Activated CD4-positive, alpha-beta T cell treated with anti-CD3 and anti-CD28 coated beads, Interleukin-2, amount 10 ng/mL, durations not matched to agents 24 days and 14 days (primary cell): ENCODE results near the gene SMARCD3. TPM values are rescaled to one million over a fixed set of nuclear protein-coding genes. Genes with fewer than 3 reads are reported as not detected.

Experiments
- DNase-seq: peaks from one replicate; pipeline ENCODE4 v3.0.0; 2022
- H3K27ac Mint-ChIP-seq: one replicate; pipeline ENCODE4 v1.8.0; 2022; ENCODE audit warnings: mild to moderate bottlenecking, mixed read lengths
- H3K27me3 Mint-ChIP-seq: one replicate; pipeline ENCODE4 v1.8.0; 2022; ENCODE audit warnings: mixed read lengths
- H3K36me3 Mint-ChIP-seq: one replicate; pipeline ENCODE4 v1.8.0; 2022; ENCODE audit warnings: low read depth, mild to moderate bottlenecking, mixed read lengths
- H3K4me1 Mint-ChIP-seq: one replicate; pipeline ENCODE4 v1.8.0; 2021; ENCODE audit warnings: mixed read lengths
- H3K4me3 Mint-ChIP-seq: one replicate; pipeline ENCODE4 v1.8.0; 2022; ENCODE audit warnings: mild to moderate bottlenecking, moderate library complexity, mixed read lengths
- H3K9me3 Mint-ChIP-seq: one replicate; pipeline ENCODE4 v1.8.0; 2021; ENCODE audit warnings: mixed read lengths
- intact Hi-C: fragments of 100-400 bp; cut with micrococcal nuclease; formaldehyde crosslinking; loops from one replicate; pipeline ENCODE4 v1.15.1; 2023
- total RNA-seq: library from RNA; stranded (reverse); gene quantifications from 2 replicates; pipeline ENCODE4 v1.2.3, GENCODE V29; 2022

Gene SMARCD3
- 2.2 and 2.9 TPM in 2 replicates for total RNA-seq

- H3K9me3 Mint-ChIP-seq, result no peaks in the 10 kb centered on the region
- H3K27ac Mint-ChIP-seq, result no peak within 1 kb of the TSS
- H3K27me3 Mint-ChIP-seq, result peaks cover 62% of the 10 kb centered on the region
- peak; percentile 70 for DNase-seq
- intact Hi-C loops, result loop anchor here (2.0 to 10.0 kb wide), 3 partner anchors 28 to 196 kb away; partner anchors contain the start of gene CRYGN
- H3K36me3 Mint-ChIP-seq, result no peaks in the 10 kb centered on the region
- peaks cover 31% of the 10 kb centered on the region for H3K4me1 Mint-ChIP-seq
- H3K4me3 Mint-ChIP-seq, result peak within 1 kb of the TSS; percentile 80
Measured at GRCh38 chr7:151248346-151249033, at the start of gene SMARCD3. TSS of gene SMARCD3 (minus strand) at chr7:151248694. CDS start at chr7:151248562, 132 bp downstream.

GRCh38 chr7:151296202-151296992 lies 47.9 kb upstream of the SMARCD3 start:
- Mint-ChIP-seq H3K9me3 (peaks cover 4% of the 10 kb centered on the region), H3K4me1 (no peaks in the 10 kb centered on the region), H3K27me3 (peaks cover 30% of the 10 kb centered on the region), H3K36me3 (no peaks in the 10 kb centered on the region), H3K4me3 (no peak overlapping the region), H3K27ac (no peak overlapping the region)
- intact Hi-C loops, result no loop called here
- DNase-seq, result no peak

- Mint-ChIP-seq H3K27me3 (peaks cover 19% of the 10 kb centered on the region), H3K4me1 (no peaks in the 10 kb centered on the region), H3K9me3 (peaks cover 1% of the 10 kb centered on the region), H3K36me3 (no peaks in the 10 kb centered on the region), H3K4me3 (no peak overlapping the region), H3K27ac (no peak overlapping the region)
- intact Hi-C loops, result no loop called here
- no peak for DNase-seq
Measured at GRCh38 chr7:151292850-151293249, 44.4 kb upstream of the SMARCD3 start.

DNA sequence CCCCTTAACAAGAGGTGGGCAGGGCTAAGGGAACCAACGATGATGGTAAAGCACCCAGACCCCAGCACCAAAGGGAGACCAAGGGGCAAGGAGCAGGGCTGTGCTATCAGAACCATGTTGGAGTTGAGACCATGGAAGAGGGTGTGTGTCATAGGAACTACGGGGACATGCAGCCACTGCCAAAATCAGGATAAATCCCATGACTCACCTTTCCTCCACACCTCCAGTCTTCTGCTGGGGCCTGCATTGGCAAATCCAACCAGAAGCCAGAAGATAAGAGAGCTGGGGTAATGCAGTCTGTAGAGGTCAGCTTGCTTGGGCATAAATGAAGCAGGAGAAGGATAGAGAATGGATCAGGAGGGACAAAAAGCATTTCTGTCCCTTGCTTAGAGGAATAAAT lies 42.7 kb upstream of the SMARCD3 start:
- intact Hi-C loops, result no loop called here
- peaks cover 2% of the 10 kb centered on the region for H3K4me1 Mint-ChIP-seq
- H3K9me3 Mint-ChIP-seq, result no peaks in the 10 kb centered on the region
- peaks cover 19% of the 10 kb centered on the region for H3K27me3 Mint-ChIP-seq
- DNase-seq, result no peak
- H3K36me3 Mint-ChIP-seq, result no peaks in the 10 kb centered on the region
- no peak overlapping the region for H3K27ac Mint-ChIP-seq
- H3K4me3 Mint-ChIP-seq, result no peak overlapping the region

DNA sequence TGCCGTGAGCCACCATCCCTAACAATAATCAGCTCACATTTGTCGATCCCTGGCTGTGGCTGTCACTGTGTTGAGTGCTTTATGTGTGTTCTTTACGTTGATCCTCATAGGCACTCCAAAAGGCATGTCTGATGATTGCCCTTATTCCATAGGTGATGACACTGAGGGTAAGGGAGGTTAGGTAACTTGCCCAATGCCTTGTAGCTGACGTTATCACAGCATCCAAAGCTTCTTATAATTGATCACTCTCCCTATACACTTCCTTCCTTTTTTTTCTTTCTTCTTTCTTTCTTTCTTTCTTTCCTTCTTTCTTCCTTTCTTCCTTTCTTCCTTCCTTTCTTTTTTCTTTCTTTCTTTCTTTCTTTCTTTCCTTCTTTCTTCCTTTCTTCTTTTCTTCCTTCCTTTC lies 41.9 kb upstream of the SMARCD3 start:
- intact Hi-C loops, result no loop called here
- H3K27ac Mint-ChIP-seq, result no peak overlapping the region
- H3K4me3 Mint-ChIP-seq, result no peak overlapping the region

GRCh38 chr7:151289891-151290290 lies 41.4 kb upstream of the SMARCD3 start:
- Mint-ChIP-seq H3K4me1 (peaks cover 5% of the 10 kb centered on the region), H3K27me3 (peaks cover 21% of the 10 kb centered on the region), H3K4me3 (no peak overlapping the region), H3K27ac (no peak overlapping the region), H3K36me3 (no peaks in the 10 kb centered on the region), H3K9me3 (no peaks in the 10 kb centered on the region)
- intact Hi-C loops, result no loop called here
- no peak for DNase-seq

More for the DNA sequence above, 41.9 kb upstream of the SMARCD3 start:
- Mint-ChIP-seq H3K27me3 (peaks cover 22% of the 10 kb centered on the region), H3K9me3 (no peaks in the 10 kb centered on the region), H3K36me3 (no peaks in the 10 kb centered on the region), H3K4me1 (peaks cover 5% of the 10 kb centered on the region)
- no peak for DNase-seq

- Mint-ChIP-seq H3K27ac (no peak overlapping the region), H3K4me3 (no peak overlapping the region), H3K36me3 (no peaks in the 10 kb centered on the region), H3K9me3 (no peaks in the 10 kb centered on the region), H3K27me3 (peaks cover 19% of the 10 kb centered on the region), H3K4me1 (peaks cover 5% of the 10 kb centered on the region)
- intact Hi-C loops, result no loop called here
- no peak for DNase-seq
Measured at GRCh38 chr7:151286148-151286547, 37.7 kb upstream of the SMARCD3 start.

- H3K27me3 Mint-ChIP-seq, result peaks cover 24% of the 10 kb centered on the region
- H3K27ac Mint-ChIP-seq, result no peak overlapping the region
- peaks cover 5% of the 10 kb centered on the region for H3K4me1 Mint-ChIP-seq
- DNase-seq, result no peak
- H3K4me3 Mint-ChIP-seq, result no peak overlapping the region
- no peaks in the 10 kb centered on the region for H3K9me3 Mint-ChIP-seq
- intact Hi-C loops, result no loop called here
- H3K36me3 Mint-ChIP-seq, result no peaks in the 10 kb centered on the region
Measured at GRCh38 chr7:151283302-151283701, 34.8 kb upstream of the SMARCD3 start.

DNA sequence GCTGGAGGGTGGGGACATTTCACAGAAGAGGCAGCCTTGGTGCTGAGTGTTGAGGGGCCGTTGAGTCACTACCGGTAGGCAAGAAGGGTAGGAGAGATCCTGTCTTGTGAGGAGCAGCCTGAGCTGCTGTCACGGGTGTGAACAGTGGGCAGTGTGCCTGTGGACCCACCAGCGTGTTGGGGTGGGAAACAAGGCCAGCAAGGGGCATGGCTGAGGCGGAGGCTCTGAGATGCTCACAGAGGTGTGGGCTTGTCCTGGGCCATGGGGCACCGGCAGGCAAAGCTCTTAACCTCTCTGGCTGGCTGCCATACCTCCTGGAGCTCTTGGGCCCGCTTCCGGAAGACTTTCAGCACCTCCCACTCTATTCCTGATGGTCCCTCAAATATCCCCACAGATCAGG lies 33.6 kb upstream of the SMARCD3 start:
- Mint-ChIP-seq H3K27ac (no peak overlapping the region), H3K4me3 (no peak overlapping the region), H3K4me1 (peaks cover 10% of the 10 kb centered on the region), H3K27me3 (peaks cover 24% of the 10 kb centered on the region), H3K9me3 (no peaks in the 10 kb centered on the region), H3K36me3 (no peaks in the 10 kb centered on the region)
- no peak for DNase-seq
- intact Hi-C loops, result no loop called here

DNA sequence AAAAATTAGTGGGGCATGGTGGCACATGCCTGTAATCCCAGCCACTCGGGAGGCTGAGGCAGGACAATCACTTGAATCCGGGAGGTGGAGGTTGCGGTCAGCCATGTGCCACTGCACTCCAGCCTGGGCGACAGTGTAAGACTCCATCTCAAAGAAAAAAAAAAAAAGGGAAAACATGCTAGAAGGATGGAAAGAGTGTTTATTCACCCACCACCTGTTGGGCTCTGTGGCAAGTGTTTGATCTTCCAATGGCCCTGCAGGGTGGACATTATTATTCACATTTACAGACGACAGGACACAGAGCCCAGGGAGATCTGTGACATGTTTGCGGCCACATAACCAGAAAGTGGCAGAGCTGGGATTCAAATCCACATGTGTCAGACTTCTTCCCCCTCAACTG lies 33.2 kb upstream of the SMARCD3 start:
- Mint-ChIP-seq H3K9me3 (no peaks in the 10 kb centered on the region), H3K27me3 (peaks cover 24% of the 10 kb centered on the region), H3K4me3 (no peak overlapping the region), H3K4me1 (peaks cover 10% of the 10 kb centered on the region), H3K36me3 (no peaks in the 10 kb centered on the region), H3K27ac (no peak overlapping the region)
- no peak for DNase-seq
- intact Hi-C loops, result no loop called here

- peaks cover 14% of the 10 kb centered on the region for H3K4me1 Mint-ChIP-seq
- peaks cover 30% of the 10 kb centered on the region for H3K27me3 Mint-ChIP-seq
- no peaks in the 10 kb centered on the region for H3K36me3 Mint-ChIP-seq
- H3K9me3 Mint-ChIP-seq, result no peaks in the 10 kb centered on the region
- no peak overlapping the region for H3K27ac Mint-ChIP-seq
- intact Hi-C loops, result no loop called here
- DNase-seq, result no peak
- no peak overlapping the region for H3K4me3 Mint-ChIP-seq
Measured at GRCh38 chr7:151280388-151281019, 32.0 kb upstream of the SMARCD3 start.

DNA sequence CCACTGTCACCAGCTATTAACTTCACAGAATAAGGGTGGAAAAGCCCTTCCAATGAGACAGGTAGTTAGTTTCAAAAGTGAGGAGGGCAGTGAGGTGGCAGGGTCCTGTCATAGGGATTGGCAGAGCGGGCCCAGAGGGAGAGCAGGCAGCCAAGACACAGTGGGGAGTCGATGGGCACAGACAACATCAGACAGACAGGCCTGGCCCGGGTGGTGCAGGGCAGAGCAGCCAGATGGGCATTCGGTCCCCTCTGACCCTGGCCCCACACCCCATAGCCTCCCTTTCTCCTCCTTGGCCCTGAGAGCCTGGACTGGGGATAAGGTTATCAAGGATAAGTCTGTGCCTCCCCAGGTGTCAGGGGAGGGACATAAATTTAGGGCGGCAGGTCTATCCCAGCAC lies 31.4 kb upstream of the SMARCD3 start:
- Mint-ChIP-seq H3K27me3 (peaks cover 30% of the 10 kb centered on the region), H3K36me3 (no peaks in the 10 kb centered on the region), H3K27ac (no peak overlapping the region), H3K4me1 (peaks cover 14% of the 10 kb centered on the region), H3K9me3 (no peaks in the 10 kb centered on the region), H3K4me3 (no peak overlapping the region)
- intact Hi-C loops, result no loop called here
- no peak for DNase-seq

DNA sequence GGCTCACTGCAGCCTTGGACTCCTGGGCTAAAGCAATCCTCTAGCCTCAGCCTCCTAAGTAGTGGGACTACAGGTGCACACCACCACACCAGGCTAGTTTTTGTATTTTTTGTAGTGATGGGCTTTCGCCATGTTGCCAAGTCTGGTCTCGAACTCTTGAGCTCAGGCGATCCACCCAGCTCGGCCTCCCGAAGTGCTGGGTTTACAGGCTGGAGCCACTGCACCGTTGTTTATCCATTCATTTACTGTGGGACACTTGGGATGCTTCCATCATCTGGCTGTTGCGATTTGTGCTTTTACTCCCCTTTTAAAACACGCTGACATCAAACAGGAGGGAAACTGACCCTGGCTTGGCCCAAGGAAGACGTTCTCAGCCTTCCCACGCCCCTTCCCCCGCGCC lies 30.5 kb upstream of the SMARCD3 start:
- no peak overlapping the region for H3K27ac Mint-ChIP-seq
- H3K27me3 Mint-ChIP-seq, result peaks cover 27% of the 10 kb centered on the region
- no peaks in the 10 kb centered on the region for H3K9me3 Mint-ChIP-seq
- DNase-seq, result no peak
- no peak overlapping the region for H3K4me3 Mint-ChIP-seq
- intact Hi-C loops, result no loop called here
- no peaks in the 10 kb centered on the region for H3K36me3 Mint-ChIP-seq
- H3K4me1 Mint-ChIP-seq, result peaks cover 14% of the 10 kb centered on the region

DNA sequence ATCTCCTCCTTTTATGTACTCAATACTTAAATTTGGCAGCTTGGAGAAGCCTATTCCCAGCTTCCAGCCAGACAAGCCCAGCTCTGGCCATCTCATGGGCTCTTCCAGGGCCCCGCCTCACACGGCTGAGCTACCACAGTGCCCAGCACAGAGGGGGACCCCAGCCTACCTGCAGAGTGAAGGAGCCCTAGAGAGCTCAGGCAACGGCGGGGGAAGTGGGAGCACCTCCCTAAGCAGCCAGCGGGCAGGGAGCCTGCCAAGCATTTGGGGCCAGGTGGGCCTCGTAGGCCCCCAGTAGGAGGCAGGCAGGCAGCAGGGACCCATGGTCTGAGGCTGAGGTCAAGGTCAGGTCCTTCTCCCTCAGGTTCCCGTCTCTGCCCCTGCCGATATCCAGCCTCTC lies 29.1 kb upstream of the SMARCD3 start:
- intact Hi-C loops, result loop anchor here (2.0 kb wide), 2 partner anchors 29 to 51 kb away; partner anchors contain the start of genes ABCF2 and SMARCD3
- H3K27ac Mint-ChIP-seq, result peak overlapping the region; percentile 69
- no peaks in the 10 kb centered on the region for H3K9me3 Mint-ChIP-seq
- DNase-seq, result no peak
- H3K4me1 Mint-ChIP-seq, result peaks cover 14% of the 10 kb centered on the region
- H3K27me3 Mint-ChIP-seq, result peaks cover 19% of the 10 kb centered on the region
- H3K4me3 Mint-ChIP-seq, result peak overlapping the region; percentile 73
- no peaks in the 10 kb centered on the region for H3K36me3 Mint-ChIP-seq
